Thyroid gland (tissue), 4 donors: Measurements from ENCODE around the gene SLC19A1. TPM values are rescaled to one million over a fixed set of nuclear protein-coding genes. Genes with fewer than 3 reads are reported as not detected.
A peak's percentile ranks its signal among the peaks of the same experiment; 100 is the strongest.
"Not testable (repeated sequence)": the region's sequence is repeated elsewhere in the genome, so short reads cannot be mapped to it uniquely, and the experiment has no call there.

Experiments used
- DNase-seq, 2 donors: peaks; one replicate each; pipeline ENCODE4 v3.0.0-alpha.2; 2019
- H3K27ac ChIP-seq, 3 donors: fragments of 200-600 bp; sonication (generic); 1 replicate in 2 of 3; 2 replicates in 1 of 3; pipeline ENCODE4 v1.5.1; 2016 to 2019; ENCODE audit warnings: mild to moderate bottlenecking in 1 of 3, moderate library complexity in 1 of 3
- H3K27me3 ChIP-seq: fragments of 200-600 bp; sonication (generic); one replicate; pipeline ENCODE4 v1.5.1; 2019
- H3K36me3 ChIP-seq, 2 donors: fragments of 200-600 bp; sonication (generic); one replicate each; pipeline ENCODE4 v1.5.1; 2016 to 2019
- H3K4me1 ChIP-seq, 2 donors: fragments of 200-600 bp; sonication (generic); one replicate each; pipeline ENCODE4 v1.5.1; 2017 to 2019
- H3K4me3 ChIP-seq, 3 donors: fragments of 200-600 bp; sonication (generic); replicated peaks in 1 of 3; 1 replicate in 2 of 3; 2 replicates in 1 of 3; pipeline ENCODE4 v1.5.1; 2016; ENCODE audit warnings: mild to moderate bottlenecking in 1 of 3
- H3K9me3 ChIP-seq: fragments of 200-600 bp; sonication (generic); one replicate; pipeline ENCODE4 v1.5.1; 2017
- POLR2A ChIP-seq, 2 donors: fragments of 450-650 bp; IDR thresholded peaks; one replicate each; pipeline ENCODE4 v1.6.1; 2017; ENCODE audit warnings: antibody characterized with exemption in 2 of 2, mild to moderate bottlenecking in 2 of 2, moderate library complexity in 1 of 2
- WGBS, 2 donors: methylation state at CpG; one replicate each; pipeline ENCODE4 v1.1.5; 2017; 5-methylcytosine and 5-hydroxymethylcytosine counted together
- intact Hi-C: fragments of 100-400 bp; cut with DNase I; formaldehyde crosslinking; loops from one replicate; pipeline ENCODE4 v1.15.1; 2023
- total RNA-seq, 4 donors: library from RNA; depleted of rRNA; stranded (reverse); fragments of >200 nt; gene quantifications; one replicate each; pipeline ENCODE4 v1.2.3, GENCODE V29; 2016
- TF ChIP-seq, protein P1 (sequence below), 6 experiments: fragments of 200-600 bp in 3 of 6; fragments of 450-650 bp in 3 of 6; sonication (generic) in 3 of 6; IDR thresholded peaks; one replicate each; pipeline ENCODE4 v1.5.1; 2016 to 2019; ENCODE audit warnings: antibody characterized with exemption in 6 of 6, mild to moderate bottlenecking in 2 of 6, inconsistent platforms in 1 of 6, moderate library complexity in 1 of 6

Gene SLC19A1
- total RNA-seq, 4 donors from 2014 or later, result 7.6 to 15.5 (median 12.2) TPM

DNA sequence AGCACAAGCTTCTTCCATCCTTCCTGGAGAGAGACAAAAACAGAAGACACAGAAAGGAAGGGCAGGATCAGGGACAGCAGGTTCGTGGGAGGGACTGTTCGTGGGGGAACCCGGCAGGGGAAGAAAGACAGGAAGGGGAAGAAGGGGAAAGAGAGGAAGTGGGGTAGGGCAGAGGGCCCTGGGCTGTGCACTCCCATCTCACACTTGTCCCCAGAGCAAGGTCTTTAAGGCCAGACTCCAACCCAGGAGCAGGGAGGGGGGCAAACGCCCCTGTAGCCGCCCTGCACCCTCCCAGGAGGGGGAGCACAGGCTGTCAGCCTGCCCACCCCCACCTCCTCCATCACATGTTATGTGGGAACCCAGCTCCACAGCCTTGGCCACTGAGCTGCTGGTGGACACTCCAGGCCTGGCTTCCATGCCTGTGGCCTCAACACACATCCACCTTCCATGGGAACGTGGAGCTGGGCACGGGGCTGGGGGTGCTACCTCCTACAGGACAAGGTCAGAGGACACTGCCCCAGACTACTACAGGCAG is 9.3 kb downstream of the SLC19A1 start:
- TF ChIP-seq, protein P1, sequence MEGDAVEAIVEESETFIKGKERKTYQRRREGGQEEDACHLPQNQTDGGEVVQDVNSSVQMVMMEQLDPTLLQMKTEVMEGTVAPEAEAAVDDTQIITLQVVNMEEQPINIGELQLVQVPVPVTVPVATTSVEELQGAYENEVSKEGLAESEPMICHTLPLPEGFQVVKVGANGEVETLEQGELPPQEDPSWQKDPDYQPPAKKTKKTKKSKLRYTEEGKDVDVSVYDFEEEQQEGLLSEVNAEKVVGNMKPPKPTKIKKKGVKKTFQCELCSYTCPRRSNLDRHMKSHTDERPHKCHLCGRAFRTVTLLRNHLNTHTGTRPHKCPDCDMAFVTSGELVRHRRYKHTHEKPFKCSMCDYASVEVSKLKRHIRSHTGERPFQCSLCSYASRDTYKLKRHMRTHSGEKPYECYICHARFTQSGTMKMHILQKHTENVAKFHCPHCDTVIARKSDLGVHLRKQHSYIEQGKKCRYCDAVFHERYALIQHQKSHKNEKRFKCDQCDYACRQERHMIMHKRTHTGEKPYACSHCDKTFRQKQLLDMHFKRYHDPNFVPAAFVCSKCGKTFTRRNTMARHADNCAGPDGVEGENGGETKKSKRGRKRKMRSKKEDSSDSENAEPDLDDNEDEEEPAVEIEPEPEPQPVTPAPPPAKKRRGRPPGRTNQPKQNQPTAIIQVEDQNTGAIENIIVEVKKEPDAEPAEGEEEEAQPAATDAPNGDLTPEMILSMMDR (IDR thresholded peaks at IDR 0.05), result no peak
- TF ChIP-seq POLR2A (IDR thresholded peaks at IDR 0.05), result no peak
- Histone ChIP-seq H3K27me3 (no peaks in the 10 kb centered on the region), H3K27ac (no peak overlapping the region), H3K4me3 (no peak overlapping the region), H3K9me3 (no peaks in the 10 kb centered on the region), H3K4me1 (peaks cover 21 to 25% of the 10 kb centered on the region in 2 donors), H3K36me3 (no peaks in the 10 kb centered on the region)
- intact Hi-C loops, result no loop called here
- WGBS, 2 donors, result 60 to 77% methylated on average over 5 to 7 of the region's 7 CpGs
- peak; percentile 0 for DNase-seq

DNA sequence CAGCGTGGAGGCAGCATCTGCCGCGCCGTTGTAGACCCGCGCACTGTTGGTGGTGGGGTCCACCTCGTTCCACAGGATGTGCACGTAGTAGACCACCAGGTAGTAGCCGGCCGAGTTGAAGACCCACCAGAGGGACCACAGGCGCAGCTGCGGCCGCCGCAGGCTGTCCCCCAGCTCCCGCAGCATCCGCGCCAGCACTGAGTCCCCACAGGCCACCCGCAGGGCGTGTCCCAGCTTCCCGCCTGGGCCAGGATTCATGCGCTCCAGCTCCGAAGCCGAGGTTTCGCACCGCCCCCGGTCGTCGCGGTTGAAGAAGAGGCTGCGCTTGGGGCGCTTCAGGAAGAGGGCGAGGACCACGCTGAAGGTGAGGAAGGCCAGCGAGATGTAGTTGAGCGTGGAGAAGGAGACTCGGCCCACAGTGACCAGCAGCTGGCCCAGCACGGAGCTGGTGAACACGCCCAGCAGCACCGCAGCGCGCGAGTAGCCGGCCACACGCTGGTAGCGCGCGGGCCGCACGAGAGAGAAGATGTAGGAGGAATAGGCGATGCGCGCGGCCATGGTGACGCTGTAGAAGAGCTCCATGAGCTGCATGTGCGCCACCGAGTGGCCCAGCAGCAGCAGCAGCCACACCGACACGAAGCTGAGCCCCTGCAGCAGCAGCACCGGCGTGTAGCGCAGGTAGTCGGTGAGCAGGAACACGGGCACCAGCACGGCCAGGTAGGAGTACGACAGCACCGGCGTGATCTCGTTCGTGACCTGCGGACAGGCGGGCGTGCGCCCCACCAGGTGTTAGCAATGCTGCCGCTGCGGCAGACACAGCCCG is 10.6 kb downstream of the SLC19A1 start:
- no peaks in the 10 kb centered on the region for H3K36me3 ChIP-seq
- H3K27me3 ChIP-seq, result no peaks in the 10 kb centered on the region
- intact Hi-C loops, result no loop called here
- H3K9me3 ChIP-seq, result no peaks in the 10 kb centered on the region
- H3K4me1 ChIP-seq, result peaks cover 24 to 34% of the 10 kb centered on the region in 2 donors
- TF ChIP-seq, protein P1 (IDR thresholded peaks at IDR 0.05), result no peak
- TF ChIP-seq POLR2A (IDR thresholded peaks at IDR 0.05), result no peak
- peak in 1 of 2 donors; percentile 1 for DNase-seq
- H3K4me3 ChIP-seq, result no peak overlapping the region
- WGBS, 2 donors, result 96 to 98% methylated on average over 73 of the region's 76 CpGs
- H3K27ac ChIP-seq, result no peak overlapping the region

DNA sequence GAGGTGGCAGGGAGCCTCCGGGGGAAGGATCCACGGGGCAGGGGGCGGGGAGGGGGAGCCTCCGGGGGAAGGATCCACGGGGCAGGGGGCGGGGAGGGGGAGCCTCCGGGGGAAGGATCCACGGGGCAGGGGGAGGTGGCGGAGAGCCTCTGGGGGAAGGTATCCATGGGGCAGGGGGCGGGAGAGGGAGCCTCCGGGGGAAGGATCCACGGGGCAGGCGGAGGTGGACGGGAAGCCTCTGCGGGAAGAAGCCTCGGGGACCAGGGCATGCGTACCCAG is 11.2 kb downstream of the SLC19A1 start:
- H3K9me3 ChIP-seq, H3K27ac ChIP-seq, H3K36me3 ChIP-seq, DNase-seq, H3K4me3 ChIP-seq, H3K27me3 ChIP-seq, intact Hi-C loops: not testable (repeated sequence)
- WGBS, 2 donors, result 94 to 98% methylated on average over 10 to 14 of the region's 17 CpGs
- H3K4me1 ChIP-seq, result peaks cover 29 to 38% of the 10 kb centered on the region in 2 donors

DNA sequence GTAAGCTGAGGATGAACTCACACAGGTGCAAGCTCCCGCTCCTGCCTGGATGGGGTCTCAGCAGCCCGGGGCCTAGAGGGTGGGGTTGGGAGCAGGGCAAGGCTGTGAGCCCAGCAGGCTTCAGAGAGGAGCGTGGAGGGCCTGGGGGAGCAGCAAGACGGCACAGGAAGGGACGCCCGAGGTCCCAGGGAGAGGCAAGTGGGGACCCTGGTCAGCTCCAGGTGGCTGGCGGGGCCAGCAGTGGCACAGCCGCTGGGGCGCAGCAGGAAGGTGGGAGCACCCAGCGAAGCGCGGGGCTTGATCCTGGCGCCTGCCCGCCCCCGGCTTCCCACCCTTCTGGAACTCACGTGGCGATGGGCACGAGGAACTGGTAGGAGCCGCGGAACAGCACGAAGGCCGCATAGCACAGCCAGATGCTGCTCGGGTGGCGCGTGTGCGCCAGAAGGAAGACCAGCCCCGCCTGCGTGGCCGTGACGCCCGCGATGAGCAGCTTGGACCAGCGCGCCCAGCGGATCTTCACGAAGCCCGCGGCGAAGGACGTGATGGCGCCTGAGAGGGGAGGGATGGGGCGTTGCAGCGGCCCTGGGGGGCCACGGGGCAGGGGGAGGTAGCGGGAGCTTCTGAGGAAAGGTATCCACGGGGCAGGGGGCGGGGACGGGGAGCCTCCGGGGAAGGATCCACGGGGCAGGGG is 11.7 kb downstream of the SLC19A1 start:
- Histone ChIP-seq H3K4me1 (peaks cover 32 to 43% of the 10 kb centered on the region in 2 donors), H3K27me3 (no peaks in the 10 kb centered on the region), H3K27ac (no peak overlapping the region), H3K9me3 (no peaks in the 10 kb centered on the region), H3K4me3 (no peak overlapping the region), H3K36me3 (no peaks in the 10 kb centered on the region)
- TF ChIP-seq, protein P1 (IDR thresholded peaks at IDR 0.05), result no peak
- TF ChIP-seq POLR2A (IDR thresholded peaks at IDR 0.05), result no peak
- intact Hi-C loops, result no loop called here
- peak in 1 of 2 donors; percentile 1 for DNase-seq
- 98% methylated on average over 32 to 37 of the region's 50 CpGs for WGBS, 2 donors

DNA sequence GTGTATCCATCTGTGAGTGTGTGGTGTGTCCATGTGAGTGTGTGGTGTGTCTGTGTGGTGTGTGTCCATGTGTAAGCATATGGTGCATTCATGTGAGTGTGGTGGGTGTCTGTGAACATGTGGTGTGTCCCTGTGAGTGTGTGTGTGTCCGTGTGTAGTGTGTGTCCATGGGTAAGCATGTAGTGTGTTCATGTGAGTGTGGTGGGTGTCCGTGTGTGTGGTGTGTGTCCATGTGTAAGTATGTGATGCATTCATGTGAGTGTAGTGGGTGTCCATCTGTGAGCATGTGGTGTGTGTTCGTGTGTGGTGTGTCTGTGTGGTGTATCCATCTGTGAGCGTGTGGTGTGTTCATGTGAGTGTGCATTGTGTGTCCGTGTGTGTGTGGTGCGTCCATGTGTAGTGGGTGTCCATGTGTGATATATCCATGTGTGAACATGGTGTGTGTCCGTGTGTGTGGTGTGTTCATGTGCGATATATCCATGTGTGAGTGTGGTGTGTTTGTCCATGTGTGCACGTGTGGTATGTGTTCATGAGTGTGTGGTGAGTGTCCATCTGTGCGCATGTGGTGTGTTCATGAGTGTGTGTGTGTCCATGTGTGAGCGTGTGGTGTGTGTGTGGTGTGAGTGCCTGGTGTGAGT is 12.3 kb downstream of the SLC19A1 start:
- no peaks in the 10 kb centered on the region for H3K36me3 ChIP-seq

More for the DNA sequence above, 12.3 kb downstream of the SLC19A1 start:
- peaks cover 34 to 48% of the 10 kb centered on the region in 2 donors for H3K4me1 ChIP-seq
- H3K4me3 ChIP-seq, result no peak overlapping the region
- intact Hi-C loops, result no loop called here
- H3K9me3 ChIP-seq, result no peaks in the 10 kb centered on the region
- 95 to 96% methylated on average over 11 of the region's 11 CpGs for WGBS, 2 donors
- no peak overlapping the region for H3K27ac ChIP-seq
- no peak for TF ChIP-seq POLR2A (IDR thresholded peaks at IDR 0.05)
- TF ChIP-seq, protein P1 (IDR thresholded peaks at IDR 0.05), result no peak
- DNase-seq, result peak in 1 of 2 donors; percentile 0
- H3K27me3 ChIP-seq, result no peaks in the 10 kb centered on the region
